H7 (cell line): ENCODE results near the gene THRA. TPM values are rescaled to one million over a fixed set of nuclear protein-coding genes. Genes with fewer than 3 reads are reported as not detected.

Source experiments
- DNase-seq: peaks from one replicate; pipeline ENCODE4 v3.0.0; 2012
- H3K27me3 ChIP-seq: 2 replicates; pipeline ENCODE4 v1.6.0; 2011; ENCODE audit warnings: mild to moderate bottlenecking, low read length; ENCODE audit not compliant: control insufficient read depth, insufficient read depth
- H3K36me3 ChIP-seq: replicated peaks from 2 replicates; pipeline ENCODE4 v1.5.1; 2011; ENCODE audit warnings: low read length; ENCODE audit not compliant: control insufficient read depth, insufficient read depth
- H3K4me3 ChIP-seq: 2 replicates; pipeline ENCODE4 v1.5.1; 2011; ENCODE audit warnings: low read depth, mild to moderate bottlenecking, control low read depth, low read length, moderate library complexity; ENCODE audit not compliant: insufficient read depth
- total RNA-seq: library from RNA; depleted of rRNA; stranded (reverse); fragments of >200 nt; shearing (Covaris generic); gene quantifications from 2 replicates; pipeline ENCODE4 v1.2.3, GENCODE V29; 2014

Gene THRA
- total RNA-seq, 1 experiment from 2014 or later: 15.2 TPM

GRCh38 chr17:40075942-40076498 lies 13.3 kb downstream of the THRA start:
- no peak for DNase-seq
- H3K27me3 ChIP-seq: no peaks in the 10 kb centered on the region
- no peaks in the 10 kb centered on the region for H3K36me3 ChIP-seq
- no peak overlapping the region for H3K4me3 ChIP-seq

GRCh38 chr17:40076591-40076990 lies 13.8 kb downstream of the THRA start:
- Histone ChIP-seq H3K27me3 (no peaks in the 10 kb centered on the region), H3K4me3 (no peak overlapping the region), H3K36me3 (no peaks in the 10 kb centered on the region)
- DNase-seq: no peak

GRCh38 chr17:40079545-40079944 lies 16.8 kb downstream of the THRA start:
- Histone ChIP-seq H3K27me3 (no peaks in the 10 kb centered on the region), H3K36me3 (no peaks in the 10 kb centered on the region), H3K4me3 (no peak overlapping the region)
- DNase-seq: no peak

- H3K36me3 ChIP-seq: peaks cover 7% of the 10 kb centered on the region
- DNase-seq: no peak
Measured at GRCh38 chr17:40084477-40084876, 21.7 kb downstream of the THRA start.

GRCh38 chr17:40086150-40087044 lies 23.6 kb downstream of the THRA start:
- Histone ChIP-seq H3K27me3 (no peaks in the 10 kb centered on the region), H3K4me3 (no peak overlapping the region), H3K36me3 (peaks cover 7% of the 10 kb centered on the region)
- DNase-seq: peak; percentile 97

More at GRCh38 chr17:40084477-40084876, 21.7 kb downstream of the THRA start:
- no peaks in the 10 kb centered on the region for H3K27me3 ChIP-seq
- H3K4me3 ChIP-seq: no peak overlapping the region

- H3K4me3 ChIP-seq: no peak overlapping the region
- peaks cover 7% of the 10 kb centered on the region for H3K36me3 ChIP-seq
- no peaks in the 10 kb centered on the region for H3K27me3 ChIP-seq
- DNase-seq: no peak
Measured at GRCh38 chr17:40087049-40087794, 24.5 kb downstream of the THRA start.

GRCh38 chr17:40087903-40088718 lies 25.3 kb downstream of the THRA start:
- peaks cover 7% of the 10 kb centered on the region for H3K36me3 ChIP-seq
- DNase-seq: peak; percentile 45
- no peaks in the 10 kb centered on the region for H3K27me3 ChIP-seq
- no peak overlapping the region for H3K4me3 ChIP-seq

GRCh38 chr17:40089077-40089895 lies 26.5 kb downstream of the THRA start:
- peaks cover 12% of the 10 kb centered on the region for H3K36me3 ChIP-seq
- peak; percentile 49 for DNase-seq
- H3K4me3 ChIP-seq: no peak overlapping the region
- H3K27me3 ChIP-seq: no peaks in the 10 kb centered on the region

- no peaks in the 10 kb centered on the region for H3K27me3 ChIP-seq
- H3K36me3 ChIP-seq: peaks cover 14% of the 10 kb centered on the region
- peak; percentile 59 for DNase-seq
- H3K4me3 ChIP-seq: no peak overlapping the region
Measured at GRCh38 chr17:40090237-40091119, 27.7 kb downstream of the THRA start.

GRCh38 chr17:40091691-40092397 lies 29.1 kb downstream of the THRA start:
- Histone ChIP-seq H3K27me3 (no peaks in the 10 kb centered on the region), H3K36me3 (peaks cover 20% of the 10 kb centered on the region), H3K4me3 (no peak overlapping the region)
- DNase-seq: peak; percentile 82

- H3K36me3 ChIP-seq: peaks cover 17% of the 10 kb centered on the region
- DNase-seq: peak; percentile 46
- no peaks in the 10 kb centered on the region for H3K27me3 ChIP-seq
- H3K4me3 ChIP-seq: no peak overlapping the region
Measured at GRCh38 chr17:40092581-40092980, 29.8 kb downstream of the THRA start.

GRCh38 chr17:40093005-40093579 lies 30.3 kb downstream of the THRA start:
- Histone ChIP-seq H3K27me3 (no peaks in the 10 kb centered on the region), H3K4me3 (no peak overlapping the region), H3K36me3 (peaks cover 17% of the 10 kb centered on the region)
- DNase-seq: peak; percentile 40
